Osteocyte (in vitro differentiated cells): ENCODE results near the gene GADD45B. TPM values are rescaled to one million over a fixed set of nuclear protein-coding genes. Genes with fewer than 3 reads are reported as not detected.
A peak's percentile ranks its signal among the peaks of the same experiment; 100 is the strongest.

Source experiments
- DNase-seq: peaks from one replicate; pipeline ENCODE4 v3.0.0; 2021; ENCODE audit warnings: mixed read lengths; ENCODE audit not compliant: unreplicated experiment; ENCODE audit errors: extremely low spot score
- H3K27ac Mint-ChIP-seq: one replicate; pipeline ENCODE4 v1.8.0; 2021; ENCODE audit warnings: mild to moderate bottlenecking, mixed read lengths; ENCODE audit not compliant: unreplicated experiment
- H3K27me3 Mint-ChIP-seq: one replicate; pipeline ENCODE4 v1.8.0; 2021; ENCODE audit warnings: mixed read lengths; ENCODE audit not compliant: unreplicated experiment
- H3K36me3 Mint-ChIP-seq: one replicate; pipeline ENCODE4 v1.8.0; 2021; ENCODE audit warnings: mixed read lengths; ENCODE audit not compliant: unreplicated experiment
- H3K4me1 Mint-ChIP-seq: one replicate; pipeline ENCODE4 v1.8.0; 2021; ENCODE audit warnings: mixed read lengths; ENCODE audit not compliant: unreplicated experiment
- H3K4me3 Mint-ChIP-seq: one replicate; pipeline ENCODE4 v1.8.0; 2021; ENCODE audit warnings: mild to moderate bottlenecking, moderate library complexity, mixed read lengths; ENCODE audit not compliant: unreplicated experiment
- H3K9me3 Mint-ChIP-seq: one replicate; pipeline ENCODE4 v1.8.0; 2021; ENCODE audit warnings: mixed read lengths; ENCODE audit not compliant: unreplicated experiment
- CTCF ChIP-seq: fragments of 200-600 bp; sonication (generic); IDR thresholded peaks from 2 replicates; pipeline ENCODE4 v1.5.0; 2021; ENCODE audit warnings: antibody characterized with exemption, mild to moderate bottlenecking, moderate library complexity
- total RNA-seq: library from RNA; stranded (reverse); gene quantifications from 2 replicates; pipeline ENCODE4 v1.2.1, GENCODE V29; 2021

Gene GADD45B
- total RNA-seq, 1 donor from 2014 or later, result 165 TPM

- peaks cover 6% of the 10 kb centered on the region for H3K36me3 Mint-ChIP-seq
- TF ChIP-seq CTCF, result no peak
- no peak overlapping the region for H3K4me3 Mint-ChIP-seq
- H3K4me1 Mint-ChIP-seq, result no peaks in the 10 kb centered on the region
- H3K27me3 Mint-ChIP-seq, result no peaks in the 10 kb centered on the region
- DNase-seq, result peak; percentile 83
- no peaks in the 10 kb centered on the region for H3K9me3 Mint-ChIP-seq
- no peak overlapping the region for H3K27ac Mint-ChIP-seq
Measured at GRCh38 chr19:2444251-2445002, 31.5 kb upstream of the GADD45B start.

GRCh38 chr19:2446381-2446780, 29.5 kb upstream of the GADD45B start:
- H3K4me3 Mint-ChIP-seq, result no peak overlapping the region
- no peaks in the 10 kb centered on the region for H3K4me1 Mint-ChIP-seq
- no peak overlapping the region for H3K27ac Mint-ChIP-seq
- H3K36me3 Mint-ChIP-seq, result peaks cover 6% of the 10 kb centered on the region
- H3K27me3 Mint-ChIP-seq, result no peaks in the 10 kb centered on the region
- H3K9me3 Mint-ChIP-seq, result no peaks in the 10 kb centered on the region
- no peak for DNase-seq
- TF ChIP-seq CTCF, result no peak

- Mint-ChIP-seq H3K9me3 (no peaks in the 10 kb centered on the region), H3K27ac (no peak overlapping the region), H3K4me3 (no peak overlapping the region), H3K4me1 (no peaks in the 10 kb centered on the region), H3K36me3 (peaks cover 3% of the 10 kb centered on the region), H3K27me3 (no peaks in the 10 kb centered on the region)
- TF ChIP-seq CTCF, result no peak
- DNase-seq, result no peak
Measured at GRCh38 chr19:2449019-2449418, 26.9 kb upstream of the GADD45B start.

GRCh38 chr19:2451138-2451537, 24.8 kb upstream of the GADD45B start:
- no peak for TF ChIP-seq CTCF
- Mint-ChIP-seq H3K27ac (no peak overlapping the region), H3K36me3 (no peaks in the 10 kb centered on the region), H3K4me3 (no peak overlapping the region), H3K27me3 (no peaks in the 10 kb centered on the region), H3K4me1 (peaks cover 12% of the 10 kb centered on the region), H3K9me3 (no peaks in the 10 kb centered on the region)
- DNase-seq, result no peak

- Mint-ChIP-seq H3K4me3 (no peak overlapping the region), H3K4me1 (peaks cover 12% of the 10 kb centered on the region), H3K9me3 (no peaks in the 10 kb centered on the region), H3K27ac (no peak overlapping the region), H3K27me3 (no peaks in the 10 kb centered on the region), H3K36me3 (no peaks in the 10 kb centered on the region)
- no peak for TF ChIP-seq CTCF
- DNase-seq, result no peak
Measured at GRCh38 chr19:2451741-2452140, 24.2 kb upstream of the GADD45B start.
